ENCODE measurements around the gene INSIG1. TPM values are rescaled to one million over a fixed set of nuclear protein-coding genes. Genes with fewer than 3 reads are reported as not detected.

The INSIG1 gene
- total and polyA plus RNA-seq, 5 donors, result 14.1 to 21.5 (median 16.5) TPM

DNA sequence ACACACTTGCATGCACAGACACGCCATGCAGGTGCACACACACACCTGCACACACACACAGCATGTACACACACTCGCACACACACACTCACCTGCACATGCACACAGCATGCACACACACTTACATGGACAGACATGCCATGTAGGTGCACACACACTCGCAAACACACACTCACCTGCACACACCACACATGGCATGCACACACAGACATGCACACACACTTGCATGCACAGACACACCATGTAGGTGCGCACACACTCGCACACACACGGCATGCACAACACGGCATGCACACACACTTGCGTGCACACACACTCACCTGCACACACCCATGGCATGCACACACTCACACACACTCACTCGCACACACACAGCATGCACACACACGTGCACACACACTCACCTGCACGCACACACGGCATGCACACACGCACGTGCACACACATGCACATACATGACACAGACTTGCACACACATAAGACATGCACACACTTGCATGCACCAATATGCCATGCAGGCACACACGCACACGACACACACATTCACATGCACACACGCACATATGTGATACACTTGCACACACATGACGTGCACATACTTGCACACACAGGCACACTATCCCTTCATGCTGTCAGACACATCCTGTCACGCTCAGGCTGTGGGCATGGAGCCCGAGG is 56.8 kb downstream of the INSIG1 start:
- DNase-seq, result no peak
- ATAC-seq, result no peak
- Histone ChIP-seq H3K4me1 (ENCODE audit: control insufficient read depth, insufficient read depth, low read length) (no peaks in the 10 kb centered on the region), H3K4me3 (ENCODE audit: low read length) (no peak overlapping the region), H3K27ac (ENCODE audit: low read length) (no peak overlapping the region), H3K27me3 (ENCODE audit: control insufficient read depth, insufficient read depth) (no peaks in the 10 kb centered on the region), H3K9me3 (ENCODE audit: control insufficient read depth, low read length) (no peaks in the 10 kb centered on the region)
- intact Hi-C loops (cut with DNase I), result loop anchor here in 1 of 4 donors (10.0 kb wide), 1 partner anchor 440 kb away; no protein-coding TSS in a partner anchor
- WGBS, result 78% methylated on average over 20 of the region's 20 CpGs

DNA sequence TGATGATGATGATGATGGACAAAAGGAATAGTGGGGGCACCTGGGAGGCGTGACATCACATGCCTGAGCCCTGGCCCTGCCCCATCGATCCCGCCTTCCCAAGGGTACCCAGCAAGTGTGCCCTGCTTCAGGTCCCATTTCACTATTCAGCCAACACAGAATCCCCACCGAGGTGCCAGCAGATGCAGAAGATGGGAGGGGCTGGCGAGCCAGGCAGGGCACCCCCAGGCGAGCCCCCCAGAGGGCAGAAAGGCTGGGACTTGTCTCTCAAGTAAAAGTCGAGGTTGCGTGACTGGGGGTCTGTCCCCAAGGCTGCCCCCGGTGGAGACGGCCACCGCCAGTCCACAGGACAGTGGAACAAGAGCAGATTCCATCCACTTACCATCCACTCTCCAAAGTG is 57.5 kb downstream of the INSIG1 start:
- Histone ChIP-seq H3K4me3 (ENCODE audit: low read length) (no peak overlapping the region), H3K27ac (ENCODE audit: low read length) (no peak overlapping the region), H3K4me1 (ENCODE audit: control insufficient read depth, insufficient read depth, low read length) (no peaks in the 10 kb centered on the region), H3K27me3 (ENCODE audit: control insufficient read depth, insufficient read depth) (no peaks in the 10 kb centered on the region), H3K9me3 (ENCODE audit: control insufficient read depth, low read length) (no peaks in the 10 kb centered on the region)
- DNase-seq, result no peak
- no peak for ATAC-seq
- WGBS, result 76% methylated on average over 11 of the region's 11 CpGs
- intact Hi-C loops (cut with DNase I), result loop anchor here in 1 of 4 donors (10.0 kb wide), 1 partner anchor 440 kb away; no protein-coding TSS in a partner anchor

DNA sequence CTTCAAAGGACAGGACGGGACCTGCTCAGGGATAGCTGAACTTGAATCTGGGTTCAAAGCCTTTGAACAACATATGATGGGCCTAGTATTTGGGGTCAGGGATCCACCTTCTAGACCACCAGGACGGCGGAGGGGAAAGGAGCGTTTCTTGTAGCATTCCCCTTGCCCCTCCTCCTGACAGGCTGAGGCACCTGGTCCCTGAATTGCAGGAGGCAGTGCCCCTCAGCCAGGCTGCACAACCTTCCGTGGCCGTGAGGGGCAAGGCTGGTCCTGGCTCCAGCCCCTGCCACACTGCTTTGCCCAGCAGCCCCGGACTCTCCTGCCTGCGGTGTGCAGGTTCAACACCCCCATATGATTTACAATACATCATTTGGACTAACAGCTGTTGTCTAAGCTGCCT is 58.1 kb downstream of the INSIG1 start:
- Histone ChIP-seq H3K4me3 (ENCODE audit: low read length) (no peak overlapping the region), H3K27me3 (ENCODE audit: control insufficient read depth, insufficient read depth) (no peaks in the 10 kb centered on the region), H3K9me3 (ENCODE audit: control insufficient read depth, low read length) (no peaks in the 10 kb centered on the region), H3K27ac (ENCODE audit: low read length) (no peak overlapping the region), H3K4me1 (ENCODE audit: control insufficient read depth, insufficient read depth, low read length) (no peaks in the 10 kb centered on the region)
- ATAC-seq (no peak), DNase-seq (no peak)
- intact Hi-C loops (cut with DNase I), result loop anchor here in 1 of 4 donors (10.0 kb wide), 1 partner anchor 441 kb away; no protein-coding TSS in a partner anchor
- WGBS, result 86% methylated on average over 8 of the region's 8 CpGs

DNA sequence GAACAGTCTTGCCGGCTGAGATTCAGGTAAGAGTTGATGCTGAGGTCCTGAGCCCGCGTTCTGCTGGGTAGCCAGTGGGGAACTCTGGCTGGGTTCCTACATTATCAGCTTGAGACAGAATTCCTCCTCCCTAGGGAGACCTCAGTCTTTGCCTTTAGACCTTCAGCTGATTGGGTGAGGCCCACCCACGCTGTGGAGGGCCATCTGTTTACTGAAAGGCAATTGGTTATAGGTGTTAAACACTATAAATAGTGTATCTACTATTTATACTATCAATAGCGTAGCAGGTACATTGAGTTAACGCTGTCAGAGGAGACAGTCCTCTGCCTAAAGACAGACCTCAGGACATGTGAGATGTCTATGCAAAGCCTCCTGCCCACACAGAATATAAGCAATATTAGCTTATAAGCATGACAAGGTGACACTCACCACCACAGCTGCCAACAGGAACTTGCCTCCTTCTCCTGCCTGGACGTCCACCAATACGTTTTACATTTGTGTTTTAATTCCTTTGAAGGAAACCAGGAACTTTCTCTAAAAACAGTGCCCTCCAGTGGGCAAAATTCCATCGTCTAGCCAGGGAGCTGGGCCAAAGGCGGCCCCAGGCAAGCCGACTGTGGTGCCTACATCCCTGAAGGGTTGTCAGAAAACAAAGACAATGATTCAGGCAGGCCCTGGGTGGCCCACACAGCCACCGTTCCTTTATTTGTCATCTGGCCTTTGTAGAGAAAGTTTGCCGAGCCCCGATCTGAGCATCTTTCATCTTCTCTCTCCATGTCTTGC is 58.8 kb downstream of the INSIG1 start:
- 45% methylated on average over 14 of the region's 14 CpGs for WGBS

DNA sequence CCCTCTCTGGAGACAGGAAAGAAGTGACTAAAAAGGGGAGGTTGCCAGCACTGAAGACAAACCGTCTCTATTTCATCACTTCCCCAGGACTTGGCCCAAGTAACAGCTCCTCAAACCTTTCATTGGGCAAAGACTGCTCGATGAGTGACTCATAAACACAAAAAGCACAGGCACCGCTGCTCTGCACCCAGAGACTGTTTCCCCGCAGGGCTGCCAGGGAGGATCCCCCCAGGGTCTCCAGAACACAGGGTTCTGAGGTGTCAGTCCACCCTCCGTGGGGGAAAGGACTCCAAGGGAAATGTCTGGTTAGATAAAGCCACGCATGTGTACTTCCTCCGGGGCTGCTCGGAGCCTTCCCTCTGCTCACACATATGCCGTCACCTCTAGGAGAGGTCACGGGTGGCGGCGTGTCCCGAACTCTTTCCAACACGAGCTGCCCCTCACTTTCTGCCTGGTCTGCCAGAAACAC is 59.9 kb downstream of the INSIG1 start:
- Histone ChIP-seq H3K27ac (ENCODE audit: low read length) (no peak overlapping the region), H3K27me3 (ENCODE audit: control insufficient read depth, insufficient read depth) (no peaks in the 10 kb centered on the region), H3K4me1 (ENCODE audit: control insufficient read depth, insufficient read depth, low read length) (no peaks in the 10 kb centered on the region), H3K4me3 (ENCODE audit: low read length) (no peak overlapping the region), H3K9me3 (ENCODE audit: control insufficient read depth, low read length) (no peaks in the 10 kb centered on the region)
- 34% methylated on average over 14 of the region's 14 CpGs for WGBS
- intact Hi-C loops (cut with DNase I), result loop anchor here in 1 of 4 donors (10.0 kb wide), 1 partner anchor 443 kb away; no protein-coding TSS in a partner anchor
- no peak for DNase-seq
- no peak for ATAC-seq

More for the DNA sequence above, 58.8 kb downstream of the INSIG1 start:
- no peak overlapping the region for H3K4me3 ChIP-seq (ENCODE audit: low read length)
- no peaks in the 10 kb centered on the region for H3K9me3 ChIP-seq (ENCODE audit: control insufficient read depth, low read length)
- H3K27me3 ChIP-seq (ENCODE audit: control insufficient read depth, insufficient read depth), result no peaks in the 10 kb centered on the region
- ATAC-seq, result no peak
- DNase-seq, result no peak
- no peak overlapping the region for H3K27ac ChIP-seq (ENCODE audit: low read length)
- intact Hi-C loops (cut with DNase I), result loop anchor here in 1 of 4 donors (10.0 kb wide), 1 partner anchor 442 kb away; no protein-coding TSS in a partner anchor
- no peaks in the 10 kb centered on the region for H3K4me1 ChIP-seq (ENCODE audit: control insufficient read depth, insufficient read depth, low read length)

DNA sequence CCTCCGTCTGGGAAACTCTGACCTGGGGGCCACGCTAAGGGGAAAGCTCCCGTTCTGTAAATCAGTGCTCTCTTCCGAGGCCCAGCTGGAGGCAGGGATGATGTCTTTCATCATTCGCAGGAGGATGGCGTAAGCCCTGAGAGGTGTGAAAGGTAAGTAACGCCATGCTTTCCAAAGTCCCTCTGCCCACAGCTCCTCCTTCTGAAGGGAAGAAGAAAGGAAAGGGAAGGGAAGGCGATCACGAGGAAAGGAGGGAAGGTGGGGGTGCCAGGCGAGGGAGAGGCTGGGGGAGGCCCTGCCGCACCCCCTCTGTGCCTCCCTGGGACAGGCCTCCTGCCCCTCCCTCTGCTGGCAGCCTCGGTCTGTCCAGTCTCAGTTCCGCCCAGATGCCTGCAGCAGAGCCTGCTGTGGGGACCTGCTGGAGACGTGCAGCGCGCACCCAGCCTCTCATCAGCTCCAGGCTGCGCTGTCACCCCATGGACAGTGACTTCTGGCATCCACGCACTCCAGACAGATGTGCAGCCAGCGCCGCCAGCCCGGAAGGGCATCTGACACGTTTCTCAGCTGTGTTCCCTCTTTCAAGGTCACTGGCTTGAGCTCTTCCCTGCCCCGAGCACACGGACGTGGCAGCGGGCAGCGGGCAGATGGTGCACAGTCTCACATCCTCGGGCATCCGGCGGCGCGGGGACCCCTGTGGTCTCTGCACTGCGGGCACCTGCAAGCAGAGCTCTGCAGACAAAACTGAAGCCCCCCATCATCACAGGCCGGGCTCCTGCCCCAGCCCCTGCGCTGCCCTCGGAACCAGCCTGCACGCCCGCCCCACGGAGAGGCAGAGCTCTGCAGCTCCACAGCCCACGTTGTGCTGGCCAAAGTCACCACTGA is 60.6 kb downstream of the INSIG1 start:
- Histone ChIP-seq H3K9me3 (ENCODE audit: control insufficient read depth, low read length) (no peaks in the 10 kb centered on the region), H3K4me1 (ENCODE audit: control insufficient read depth, insufficient read depth, low read length) (no peaks in the 10 kb centered on the region), H3K27me3 (ENCODE audit: control insufficient read depth, insufficient read depth) (no peaks in the 10 kb centered on the region), H3K4me3 (ENCODE audit: low read length) (no peak overlapping the region), H3K27ac (ENCODE audit: low read length) (no peak overlapping the region)
- no peak for DNase-seq
- 52% methylated on average over 40 of the region's 40 CpGs for WGBS
- intact Hi-C loops (cut with DNase I), result loop anchor here in 1 of 4 donors (10.0 kb wide), 1 partner anchor 444 kb away; no protein-coding TSS in a partner anchor
- peak in 1 of 2 donors; percentile 28 for ATAC-seq

DNA sequence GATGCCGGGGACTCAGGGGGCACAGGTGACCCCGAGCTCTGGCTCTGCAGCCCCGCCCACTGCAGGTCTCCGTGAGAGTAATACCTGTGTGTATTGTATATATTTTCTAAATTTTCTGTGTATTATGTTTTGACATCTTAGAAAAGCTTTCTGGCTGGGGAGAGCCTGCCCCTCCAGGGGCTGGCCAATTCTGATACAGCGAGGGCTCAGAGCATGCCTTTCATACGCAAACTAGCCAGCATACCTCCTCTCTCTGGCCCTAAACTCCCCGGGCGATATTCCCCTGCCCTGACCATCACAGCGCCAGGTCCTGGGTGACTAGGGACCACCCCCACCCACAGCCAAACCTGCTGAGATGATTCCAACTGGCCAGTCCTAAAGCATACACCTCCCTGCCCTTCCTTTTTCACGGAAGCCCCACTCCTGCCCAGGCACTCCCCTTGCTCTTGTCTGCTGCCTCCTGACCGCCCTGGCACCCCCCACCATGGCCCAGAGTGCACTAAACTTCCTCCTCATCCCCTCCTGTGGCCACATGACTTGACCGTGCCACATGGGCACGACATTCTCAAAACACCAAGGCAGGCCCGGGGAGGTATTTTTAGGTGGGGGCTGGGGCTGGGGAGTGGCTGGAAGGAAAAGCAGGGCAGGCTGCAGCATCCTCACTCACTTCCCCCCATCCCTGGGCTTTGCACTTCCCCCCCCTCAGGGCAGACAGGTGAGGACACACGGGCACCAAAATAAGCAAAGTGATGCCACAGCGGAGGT is 61.5 kb downstream of the INSIG1 start:
- Histone ChIP-seq H3K9me3 (ENCODE audit: control insufficient read depth, low read length) (no peaks in the 10 kb centered on the region), H3K27ac (ENCODE audit: low read length) (no peak overlapping the region), H3K27me3 (ENCODE audit: control insufficient read depth, insufficient read depth) (no peaks in the 10 kb centered on the region), H3K4me1 (ENCODE audit: control insufficient read depth, insufficient read depth, low read length) (no peaks in the 10 kb centered on the region), H3K4me3 (ENCODE audit: low read length) (no peak overlapping the region)
- intact Hi-C loops (cut with DNase I), result loop anchor here in 1 of 4 donors (10.0 kb wide), 1 partner anchor 444 kb away; no protein-coding TSS in a partner anchor
- DNase-seq (no peak), ATAC-seq (no peak)
- WGBS, result 58% methylated on average over 16 of the region's 16 CpGs

Other genes starting within 250 kb of the INSIG1 start
- gene HTR5A, start 227.6 kb upstream of the INSIG1 start, total RNA-seq, result not detected
- not detected for gene HTR5A, start 227.6 kb upstream of the INSIG1 start, polyA plus RNA-seq
- gene EN2, start 160.3 kb downstream of the INSIG1 start, total RNA-seq, result under 1 TPM in 2 of 4 donors, not detected in 2; 0.11 to 0.35 TPM
- gene EN2, start 160.3 kb downstream of the INSIG1 start, polyA plus RNA-seq, result 0.16 TPM
- gene CNPY1, start 248.7 kb downstream of the INSIG1 start, total RNA-seq, result not detected
- gene CNPY1, start 248.7 kb downstream of the INSIG1 start, polyA plus RNA-seq, result not detected

Measured in right cardiac atrium (tissue), 5 donors.